ENCODE measurements around the gene ZNF534.

Gene ZNF534

GRCh38 chr19:52398081-52398441 lies 30.9 kb upstream of the ZNF534 start:
- Histone ChIP-seq H3K27ac (ENCODE audit: low read depth, low read length) (no peak overlapping the region), H3F3A (ENCODE audit: insufficient read depth) (no peaks in the 10 kb centered on the region), H3K9ac (ENCODE audit: low read length) (no peak overlapping the region), H3K36me3 (ENCODE audit: low read length) (no peaks in the 10 kb centered on the region), H3K9me3 (ENCODE audit: insufficient read depth, low read length) (no peaks in the 10 kb centered on the region), H4K20me1 (ENCODE audit: low read depth, low read length) (no peaks in the 10 kb centered on the region), H3K79me2 (ENCODE audit: insufficient read depth, low read length) (no peaks in the 10 kb centered on the region), H3K27me3 (ENCODE audit: low read length) (no peaks in the 10 kb centered on the region), H2AFZ (ENCODE audit: low read depth, low read length, severe bottlenecking) (no peak overlapping the region), H3K4me3 (ENCODE audit: insufficient read depth, low read length, poor library complexity, severe bottlenecking) (no peak overlapping the region), H3K9me2 (replicated peaks; ENCODE audit: insufficient read depth, low read length) (no peaks in the 10 kb centered on the region), H3K4me2 (ENCODE audit: low read depth, low read length, poor library complexity, severe bottlenecking) (no peak overlapping the region)
- TF ChIP-seq CTCF (IDR thresholded peaks at IDR 0.05; ENCODE audit: insufficient read depth, low read length, poor library complexity, severe bottlenecking) (no peak), EZH2phosphoT487 (conservative IDR thresholded peaks at IDR 0.05; ENCODE audit: low read length) (no peak)

GRCh38 chr19:52410276-52410675 lies 18.7 kb upstream of the ZNF534 start:
- Histone ChIP-seq H3K4me2 (ENCODE audit: low read depth, low read length, poor library complexity, severe bottlenecking) (no peak overlapping the region), H4K20me1 (ENCODE audit: low read depth, low read length) (no peaks in the 10 kb centered on the region), H3K9me2 (replicated peaks; ENCODE audit: insufficient read depth, low read length) (no peaks in the 10 kb centered on the region), H3K4me3 (ENCODE audit: insufficient read depth, low read length, poor library complexity, severe bottlenecking) (no peak overlapping the region), H3K36me3 (ENCODE audit: low read length) (no peaks in the 10 kb centered on the region), H3F3A (ENCODE audit: insufficient read depth) (no peaks in the 10 kb centered on the region), H3K79me2 (ENCODE audit: insufficient read depth, low read length) (no peaks in the 10 kb centered on the region), H3K9ac (ENCODE audit: low read length) (no peak overlapping the region), H3K27me3 (ENCODE audit: low read length) (no peaks in the 10 kb centered on the region), H3K27ac (ENCODE audit: low read depth, low read length) (no peak overlapping the region), H2AFZ (ENCODE audit: low read depth, low read length, severe bottlenecking) (no peak overlapping the region), H3K9me3 (ENCODE audit: insufficient read depth, low read length) (peaks cover 16% of the 10 kb centered on the region; the same call in 1 of the 2 replicates)
- TF ChIP-seq EZH2phosphoT487 (conservative IDR thresholded peaks at IDR 0.05; ENCODE audit: low read length) (no peak), CTCF (IDR thresholded peaks at IDR 0.05; ENCODE audit: insufficient read depth, low read length, poor library complexity, severe bottlenecking) (no peak)

GRCh38 chr19:52415711-52416110 lies 13.2 kb upstream of the ZNF534 start:
- no peak overlapping the region for H3K4me2 ChIP-seq (ENCODE audit: low read depth, low read length, poor library complexity, severe bottlenecking)
- no peak overlapping the region for H3K27ac ChIP-seq (ENCODE audit: low read depth, low read length)
- H3K9me3 ChIP-seq (ENCODE audit: insufficient read depth, low read length) = peaks cover 34% of the 10 kb centered on the region; the same call in 1 of the 2 replicates
- H4K20me1 ChIP-seq (ENCODE audit: low read depth, low read length) = no peaks in the 10 kb centered on the region
- H3K36me3 ChIP-seq (ENCODE audit: low read length) = no peaks in the 10 kb centered on the region
- H3K79me2 ChIP-seq (ENCODE audit: insufficient read depth, low read length) = no peaks in the 10 kb centered on the region
- no peaks in the 10 kb centered on the region for H3F3A ChIP-seq (ENCODE audit: insufficient read depth)
- no peak for TF ChIP-seq CTCF (IDR thresholded peaks at IDR 0.05; ENCODE audit: insufficient read depth, low read length, poor library complexity, severe bottlenecking)
- TF ChIP-seq EZH2phosphoT487 (conservative IDR thresholded peaks at IDR 0.05; ENCODE audit: low read length) = no peak
- H2AFZ ChIP-seq (ENCODE audit: low read depth, low read length, severe bottlenecking) = no peak overlapping the region
- H3K9ac ChIP-seq (ENCODE audit: low read length) = no peak overlapping the region
- no peaks in the 10 kb centered on the region for H3K9me2 ChIP-seq (replicated peaks; ENCODE audit: insufficient read depth, low read length)
- no peak overlapping the region for H3K4me3 ChIP-seq (ENCODE audit: insufficient read depth, low read length, poor library complexity, severe bottlenecking)
- H3K27me3 ChIP-seq (ENCODE audit: low read length) = no peaks in the 10 kb centered on the region
